Activated CD8-positive, alpha-beta memory T cell treated with anti-CD3 and anti-CD28 coated beads for 1 hour (primary cell): Measurements from ENCODE around the gene JAKMIP3.
"Not testable (repeated sequence)": the region's sequence is repeated elsewhere in the genome, so short reads cannot be mapped to it uniquely, and the experiment has no call there.

Source experiments
- DNase-seq, 2 donors: peaks; one replicate each; pipeline ENCODE4 v3.0.0-alpha.2; 2020; ENCODE audit warnings: low read depth in 1 of 2; ENCODE audit errors: extremely low read depth in 1 of 2

Gene JAKMIP3

DNA sequence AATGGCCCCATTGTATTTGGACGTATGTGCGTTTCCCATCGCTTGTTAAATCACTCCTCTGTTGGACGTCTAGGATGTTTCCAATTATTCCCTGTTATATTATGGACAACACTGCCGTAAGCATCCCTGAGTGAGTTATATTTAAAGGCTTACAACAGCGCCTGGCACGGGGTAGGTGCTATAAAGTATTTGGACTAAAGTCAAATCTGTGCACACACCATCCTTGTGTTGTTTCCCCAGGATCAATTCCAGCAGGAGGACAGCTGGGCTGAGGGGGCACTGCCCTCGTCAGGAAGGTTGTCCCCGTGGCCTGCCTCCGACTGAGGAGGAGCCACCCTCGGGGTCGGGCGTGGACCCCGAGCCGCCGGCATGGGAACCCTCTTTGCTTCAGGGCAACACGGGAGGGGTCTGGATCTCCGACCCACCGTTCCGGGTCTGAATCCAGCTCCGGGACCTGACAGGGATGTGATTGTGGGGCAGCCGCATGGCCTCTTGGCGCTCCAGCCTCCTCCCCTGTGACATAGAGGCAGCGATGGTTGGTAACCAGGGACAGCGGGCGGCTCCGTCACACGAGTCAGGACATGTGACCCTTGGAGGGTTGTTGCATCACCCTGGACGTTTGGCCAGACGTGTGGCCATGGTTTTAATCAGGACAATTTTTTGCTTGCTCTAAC, 1.5 kb upstream of the JAKMIP3 start:
- no peak for DNase-seq

DNA sequence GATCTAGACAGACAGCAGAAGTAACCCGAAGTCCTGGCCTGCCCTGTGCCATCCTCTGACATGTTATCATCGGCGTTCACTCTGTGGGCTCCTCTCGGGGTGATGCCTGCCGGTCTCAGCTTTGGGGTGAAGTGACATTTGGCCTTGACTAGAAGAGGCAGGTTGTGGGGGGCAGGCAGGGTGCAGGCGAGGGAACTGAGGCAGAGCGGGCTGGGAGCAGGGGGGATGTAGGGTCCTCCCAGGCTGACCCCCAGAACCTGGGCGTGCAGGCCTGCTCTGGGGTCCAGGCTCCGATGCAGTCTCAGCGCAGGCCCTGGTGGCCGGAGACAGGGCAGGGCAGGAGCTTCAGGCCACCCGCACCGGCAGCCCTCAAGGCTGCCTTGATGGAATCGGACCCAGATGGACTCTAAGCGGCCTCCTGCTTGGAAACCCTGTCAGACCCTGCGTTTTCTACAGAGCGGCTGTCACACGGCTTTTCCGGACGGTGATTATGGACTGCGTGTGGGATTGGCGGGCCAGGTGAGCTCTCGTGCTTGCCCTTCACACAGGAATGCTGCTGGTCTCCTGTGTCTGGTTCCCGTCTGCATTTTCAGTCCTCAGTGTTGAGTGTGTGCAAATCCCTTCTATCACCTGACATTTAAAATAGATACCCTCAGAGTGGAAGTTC, 842 bp upstream of the JAKMIP3 start:
- no peak for DNase-seq

DNA sequence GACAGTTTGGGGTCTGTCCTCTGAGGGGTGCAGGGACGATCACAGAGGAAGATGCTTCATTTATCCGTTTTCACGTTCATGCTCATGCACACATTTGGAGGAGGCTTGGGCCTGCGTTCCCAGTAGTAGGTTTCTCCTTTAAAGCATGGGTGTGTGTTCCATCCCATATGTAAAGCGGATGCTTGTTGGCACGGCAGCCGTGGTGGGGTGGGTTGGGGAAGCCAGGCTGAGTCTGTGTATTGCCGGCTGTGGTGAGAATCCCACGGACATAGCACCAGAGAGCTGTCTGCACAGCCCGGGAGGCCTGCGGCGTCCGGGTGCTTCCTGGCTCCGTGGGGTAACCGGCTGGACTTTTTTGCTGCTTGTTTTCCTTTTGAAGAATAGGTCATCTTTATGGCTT, 440 bp downstream of the JAKMIP3 start:
- DNase-seq = no peak

DNA sequence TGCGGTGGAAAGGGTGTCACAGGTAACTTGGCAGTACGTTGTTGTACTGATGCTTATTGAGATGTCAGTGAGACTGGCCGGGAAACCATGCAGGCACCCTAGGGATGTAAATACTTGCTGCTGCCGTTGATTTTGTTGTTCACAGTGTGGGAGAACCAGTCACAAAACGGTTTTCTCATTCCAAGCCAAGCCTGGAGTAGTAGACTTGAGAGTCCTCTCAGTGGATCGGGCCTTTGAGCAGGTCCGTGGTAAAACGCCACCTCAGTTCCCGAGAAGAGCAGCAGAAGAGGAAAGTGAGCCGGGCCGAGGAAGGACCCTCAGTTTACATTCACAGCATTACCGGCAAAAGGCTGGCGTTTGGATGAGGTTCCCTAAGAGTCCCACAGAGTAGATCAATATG, 1.1 kb downstream of the JAKMIP3 start:
- DNase-seq = no peak

DNA sequence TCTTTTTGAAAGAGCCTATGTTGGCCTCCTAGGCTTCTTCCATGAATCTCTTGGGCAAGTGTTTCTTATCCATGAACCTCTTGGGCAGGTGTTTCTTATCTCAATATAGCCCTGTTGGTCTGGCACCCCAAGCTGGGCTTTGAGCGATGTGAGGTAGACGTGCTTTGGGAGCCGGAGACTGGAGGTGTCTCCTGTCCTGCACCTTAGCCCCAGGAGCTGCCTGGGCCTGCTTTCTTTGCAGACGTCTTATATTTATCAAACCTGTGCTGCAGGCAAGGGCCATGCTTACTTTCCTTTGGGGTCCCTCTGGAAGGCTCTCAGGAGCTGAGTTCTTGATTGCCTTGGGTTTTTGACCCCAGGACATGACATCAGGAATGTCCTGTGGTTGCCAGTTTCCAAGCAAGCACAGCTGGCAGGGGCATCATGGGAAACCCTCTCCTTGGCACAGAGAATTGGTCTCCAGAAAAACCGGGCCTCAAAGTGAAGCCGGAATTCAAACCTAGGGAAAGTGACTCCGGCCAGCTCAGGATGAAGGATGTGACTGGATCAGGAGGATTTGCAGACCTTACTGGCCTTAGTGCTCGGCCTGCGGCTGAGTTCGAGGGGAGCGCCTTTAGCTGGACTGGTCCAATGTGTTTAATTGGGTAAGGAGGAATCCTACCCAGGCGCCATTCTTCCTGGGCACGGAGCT, 2.8 kb downstream of the JAKMIP3 start:
- DNase-seq = no peak

DNA sequence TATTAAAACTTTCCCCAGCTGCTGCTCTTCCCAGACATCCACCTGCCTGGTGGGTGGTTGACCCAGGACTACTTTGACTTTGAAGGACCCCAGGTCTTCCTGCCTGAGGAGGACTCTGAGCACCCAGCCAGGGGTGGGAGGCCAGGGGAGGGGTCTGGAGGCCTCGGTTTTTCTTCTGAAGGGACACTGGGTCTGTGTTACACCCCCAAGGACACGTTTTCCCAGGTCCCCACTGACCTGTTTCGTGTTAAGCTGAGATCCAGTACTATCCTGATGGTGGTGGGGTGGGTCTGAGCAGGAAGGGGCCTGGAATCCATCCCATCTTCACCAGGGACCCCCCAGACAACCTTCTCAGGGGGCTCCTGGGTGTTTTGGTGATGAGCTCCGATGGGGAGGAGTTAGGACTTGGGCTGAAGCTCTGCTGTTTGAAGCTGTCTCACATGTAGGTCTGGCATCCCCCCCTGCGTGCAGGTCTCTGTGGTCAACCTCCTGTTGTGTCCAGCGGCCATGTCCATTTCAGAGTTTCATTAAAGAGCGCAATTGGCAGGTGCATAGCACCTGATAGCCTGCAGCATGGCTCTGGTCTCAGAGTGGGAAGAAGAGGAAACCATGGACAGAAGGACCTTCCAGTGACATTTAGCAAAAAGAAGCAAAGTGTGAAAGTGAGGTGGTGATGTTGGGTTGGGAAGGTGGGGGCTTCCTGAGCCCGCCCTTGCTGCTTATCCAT, 3.5 kb downstream of the JAKMIP3 start:
- DNase-seq = no peak

DNA sequence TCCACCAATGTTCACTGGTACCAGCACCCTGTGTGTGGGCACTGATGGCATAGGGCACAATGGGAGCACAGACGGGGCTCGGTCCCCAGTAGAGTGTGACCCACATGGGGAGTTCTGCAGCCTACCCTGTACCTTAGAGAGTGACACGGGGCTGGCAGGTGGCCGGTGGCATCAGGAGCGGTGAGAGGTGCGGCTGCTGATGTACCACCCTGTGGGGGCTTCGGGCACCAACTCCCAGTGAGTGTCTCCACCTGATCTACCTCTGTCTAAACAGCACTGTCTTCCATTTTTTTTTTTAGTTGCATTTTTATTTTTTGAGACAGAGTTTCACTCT, 4.1 kb downstream of the JAKMIP3 start:
- no peak for DNase-seq

DNA sequence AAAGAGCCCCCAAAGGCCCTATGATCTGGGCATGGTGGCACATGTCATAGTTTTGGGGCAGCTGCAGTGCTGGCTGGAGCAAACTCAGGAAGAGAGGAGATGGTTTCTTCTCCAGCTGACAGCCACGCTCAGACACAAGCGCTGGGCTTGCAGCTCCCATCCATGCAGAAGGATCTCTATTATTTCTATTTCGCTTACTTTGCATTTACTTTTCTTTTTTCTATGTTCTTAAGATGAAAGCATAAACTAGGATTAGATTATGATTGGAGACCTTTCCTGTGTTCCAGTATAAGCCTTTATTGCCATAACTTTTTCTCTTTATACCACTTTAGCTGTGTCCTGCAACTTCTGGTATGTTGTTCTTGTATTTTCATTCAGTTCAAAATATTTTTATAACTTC, 5.0 kb downstream of the JAKMIP3 start:
- DNase-seq = no peak

DNA sequence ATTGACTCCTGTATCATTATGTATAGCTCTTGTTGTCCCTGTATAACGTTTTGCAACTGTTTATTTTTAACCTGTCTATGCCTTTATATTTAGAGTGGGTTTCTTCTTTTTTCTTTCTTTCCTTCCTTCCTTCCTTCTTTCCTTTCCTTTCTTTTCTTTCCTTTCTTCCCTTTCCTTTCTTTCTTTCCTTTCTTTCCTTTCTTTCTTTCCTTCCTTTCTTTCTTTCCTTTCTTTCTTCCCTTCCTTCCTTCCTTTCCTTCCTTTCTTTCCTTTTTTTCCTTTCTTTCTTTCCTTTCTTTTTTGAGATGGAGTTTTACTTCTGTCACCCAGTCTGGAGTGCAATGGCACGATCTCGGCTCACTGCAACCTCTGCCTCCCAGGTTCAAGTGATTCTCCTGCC, 5.9 kb downstream of the JAKMIP3 start:
- DNase-seq = no peak

DNA sequence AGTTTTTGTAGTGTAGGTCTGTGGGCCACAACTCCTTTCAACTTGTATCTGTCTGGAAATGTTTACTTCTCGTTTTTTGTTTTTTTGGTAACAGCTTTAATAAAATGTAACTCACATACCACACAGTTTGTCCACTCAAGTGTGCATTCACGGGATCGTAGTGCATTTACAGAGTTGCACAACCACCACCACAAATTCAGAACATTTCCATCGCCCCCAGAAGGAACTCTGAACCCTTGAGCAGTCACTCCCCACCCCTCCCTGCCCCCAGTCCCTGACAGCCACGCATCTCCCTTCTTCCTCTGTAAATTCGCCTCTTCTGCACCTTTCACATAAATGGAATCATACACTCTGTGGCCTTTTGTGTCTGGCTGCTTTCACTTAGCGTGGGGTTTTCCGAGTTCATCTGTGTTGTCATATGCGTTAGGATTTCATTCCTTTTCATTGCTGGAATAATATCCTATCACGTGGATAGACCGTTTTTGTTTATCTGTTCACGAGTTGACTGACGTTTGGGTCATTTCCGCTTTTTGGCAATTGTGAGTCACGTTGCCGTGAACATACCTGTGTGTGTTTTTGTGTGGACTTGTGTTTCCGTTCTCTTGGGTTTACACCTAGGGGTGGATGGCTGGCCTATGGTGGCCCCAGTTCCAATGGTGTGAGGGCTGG, 10.3 kb downstream of the JAKMIP3 start:
- DNase-seq = no peak

DNA sequence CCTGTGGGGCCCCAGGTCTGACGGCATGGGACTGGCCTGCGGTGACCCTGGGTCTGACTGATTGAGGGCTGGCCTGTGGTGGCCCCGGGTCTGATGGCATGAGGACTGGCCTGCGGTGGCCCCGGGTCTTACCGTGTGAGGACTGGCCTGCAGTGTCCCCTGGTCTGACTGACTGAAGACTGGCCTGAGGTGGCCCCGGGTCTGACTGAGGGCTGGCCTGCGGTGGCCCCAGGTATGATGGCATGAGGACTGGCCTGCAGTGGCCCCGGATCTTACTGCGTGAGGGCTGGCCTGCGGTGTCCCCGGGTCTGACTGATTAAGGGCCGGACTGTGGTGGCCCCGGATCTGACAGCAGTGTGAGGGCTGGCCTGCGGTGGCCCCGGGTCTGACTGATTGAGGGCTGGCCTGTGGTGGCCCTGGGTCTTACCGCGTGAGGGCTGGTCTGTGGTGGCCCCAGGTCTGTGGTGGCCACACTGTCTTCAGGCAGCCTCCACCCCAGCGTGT, 10.9 kb downstream of the JAKMIP3 start:
- DNase-seq = no peak

DNA sequence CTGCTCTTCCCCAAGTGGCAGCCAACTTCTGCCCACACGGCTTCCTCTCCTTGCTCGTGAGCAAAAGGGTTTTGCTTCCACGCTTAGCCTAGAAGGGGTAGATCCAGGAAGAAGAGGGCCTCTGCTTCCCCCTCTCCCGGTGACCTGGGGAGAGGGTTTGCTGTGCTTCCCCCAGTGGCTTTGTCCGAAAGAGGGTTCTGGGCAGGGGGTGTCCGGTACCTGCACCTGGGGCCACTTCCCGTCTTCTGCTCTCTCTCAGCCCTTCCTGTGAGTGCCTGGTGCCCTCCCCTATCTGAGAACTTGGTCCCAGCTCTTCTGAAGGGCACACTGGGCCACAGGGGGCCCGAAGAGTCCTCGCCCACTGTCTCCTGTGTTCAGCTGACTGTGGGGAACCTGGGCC, 11.3 kb downstream of the JAKMIP3 start:
- no peak for DNase-seq

DNA sequence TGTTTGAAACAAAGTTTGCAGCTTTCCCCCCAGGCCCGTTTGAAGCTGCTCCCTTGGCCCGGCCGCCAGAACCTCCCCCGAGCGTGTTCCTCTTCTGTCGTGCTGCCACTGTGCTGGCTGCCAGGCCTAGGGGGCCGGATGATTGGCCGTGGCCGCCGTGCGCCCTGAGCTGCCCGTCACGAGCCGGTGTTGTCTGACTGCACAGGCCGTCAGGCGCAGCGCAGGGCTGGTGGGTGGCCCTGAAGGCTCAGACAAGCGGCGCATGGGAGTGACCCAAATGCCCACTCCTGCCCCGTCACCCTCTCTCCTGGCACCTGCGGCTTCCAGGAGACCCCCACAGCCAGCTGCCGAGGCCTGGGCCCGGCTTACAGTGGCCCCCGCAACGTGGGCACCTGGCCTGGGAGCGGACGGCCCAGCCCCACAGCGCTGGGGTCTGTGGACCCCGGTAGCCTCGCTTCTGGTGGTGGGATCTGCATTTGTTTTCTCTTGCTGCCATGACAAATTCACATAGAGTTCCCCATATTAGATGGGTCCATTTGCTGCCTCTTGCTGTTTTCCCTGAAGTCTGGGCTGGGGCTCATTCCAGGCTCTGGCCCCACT, 13.1 kb downstream of the JAKMIP3 start:
- no peak for DNase-seq

DNA sequence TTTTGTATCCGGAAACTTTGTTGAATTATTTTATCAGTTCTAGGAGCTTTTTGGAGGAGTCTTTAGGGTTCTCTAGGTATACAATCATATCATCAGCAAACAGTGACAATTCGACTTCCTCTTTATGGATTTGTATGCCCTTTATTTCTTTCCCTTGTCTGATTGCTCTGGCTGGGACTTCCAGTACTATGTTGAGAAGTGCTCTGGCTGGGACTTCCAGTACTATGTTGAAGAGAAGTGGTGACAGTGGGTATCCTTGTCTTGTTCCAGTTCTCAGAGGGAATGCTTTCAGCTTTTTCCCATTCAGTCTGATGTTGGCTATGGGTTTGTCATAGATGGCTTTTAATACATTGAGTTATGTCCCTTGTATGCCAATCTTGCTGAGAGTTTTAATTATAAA, 18.6 kb downstream of the JAKMIP3 start:
- not testable (repeated sequence) for DNase-seq

DNA sequence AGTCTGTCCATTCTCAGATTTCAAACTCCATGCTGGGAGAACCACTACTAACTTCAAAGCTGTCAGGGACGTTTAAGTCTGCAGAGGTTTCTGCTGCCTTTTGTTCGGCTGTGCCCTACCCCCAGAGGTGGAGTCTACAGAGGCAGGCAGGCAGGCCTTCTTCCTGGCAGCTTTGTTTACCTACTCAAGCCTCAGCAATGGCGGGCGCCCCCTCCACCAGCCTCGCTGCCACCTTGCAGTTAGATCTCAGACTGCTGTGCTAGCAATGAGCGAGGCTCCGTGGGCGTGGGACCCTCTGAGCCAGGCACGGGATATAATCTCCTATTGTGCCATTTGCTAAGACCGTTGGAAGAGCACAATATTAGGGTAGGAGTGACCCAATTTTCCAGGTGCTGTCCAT, 27.5 kb downstream of the JAKMIP3 start:
- DNase-seq = not testable (repeated sequence)

DNA sequence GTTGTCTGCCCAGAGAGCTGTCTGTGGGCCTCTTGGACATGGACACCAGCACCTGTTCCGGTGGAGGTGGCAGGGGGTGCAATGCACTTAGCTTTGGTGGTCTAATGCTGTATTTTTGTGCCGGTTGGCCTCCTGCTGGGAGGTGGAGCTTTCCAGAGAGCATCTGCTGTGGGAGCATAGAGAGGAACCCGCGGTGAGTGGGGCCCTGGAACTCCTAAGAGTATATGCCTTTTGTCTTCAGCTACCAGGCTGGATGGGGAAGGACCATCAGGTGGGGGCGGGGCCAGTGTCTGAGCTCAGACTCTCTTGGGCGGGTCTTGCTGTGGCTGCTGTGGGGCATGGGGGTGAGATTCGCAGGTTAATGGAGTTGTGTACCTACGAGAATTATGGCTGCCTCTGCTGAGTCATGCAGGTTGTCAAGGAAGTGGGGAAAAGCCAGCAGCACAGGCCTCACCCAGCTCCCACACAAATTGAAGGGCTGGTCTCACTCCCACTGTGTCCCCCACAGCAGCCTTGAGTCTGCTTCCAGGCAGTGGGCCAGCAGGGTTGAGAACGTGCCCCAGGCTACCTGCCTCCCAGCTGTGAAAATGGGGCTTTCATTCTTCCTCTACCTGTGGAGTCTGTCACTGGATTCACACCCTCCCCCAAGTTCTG, 29.0 kb downstream of the JAKMIP3 start:
- no peak for DNase-seq

DNA sequence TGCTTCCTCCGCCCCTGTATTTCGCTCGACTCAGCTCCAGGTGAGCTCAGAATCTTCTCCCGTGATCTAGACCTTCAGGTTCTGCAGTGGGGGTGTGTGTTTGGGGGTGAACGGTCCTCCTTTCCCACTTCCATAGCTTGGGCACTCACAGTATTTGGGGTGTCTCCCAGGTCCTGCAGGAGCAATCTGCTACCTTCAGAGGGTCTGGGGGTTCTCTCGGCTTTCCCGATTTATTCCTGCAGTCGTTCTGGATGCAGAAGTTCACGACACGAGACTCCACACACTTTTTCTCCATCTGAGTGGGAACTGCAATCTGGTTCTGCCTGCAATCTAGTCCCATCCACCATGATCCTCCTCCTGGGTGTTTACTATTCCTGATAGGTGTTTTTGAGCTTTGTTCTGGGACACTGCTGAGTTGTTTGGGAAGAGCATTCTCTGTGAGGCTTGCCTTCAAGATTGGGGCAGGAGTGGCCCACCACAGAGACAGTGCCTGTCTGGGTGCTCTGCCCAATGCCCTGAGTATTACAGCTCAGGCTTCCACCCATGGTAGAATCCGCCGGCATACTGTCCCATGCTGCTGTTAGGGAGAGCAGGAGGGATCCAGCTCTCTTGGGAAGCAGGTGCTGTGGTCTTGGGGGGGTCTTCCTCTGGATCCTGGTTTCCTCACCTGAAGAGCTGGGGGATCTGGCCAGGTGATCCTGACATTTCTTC, 29.8 kb downstream of the JAKMIP3 start:
- no peak for DNase-seq

DNA sequence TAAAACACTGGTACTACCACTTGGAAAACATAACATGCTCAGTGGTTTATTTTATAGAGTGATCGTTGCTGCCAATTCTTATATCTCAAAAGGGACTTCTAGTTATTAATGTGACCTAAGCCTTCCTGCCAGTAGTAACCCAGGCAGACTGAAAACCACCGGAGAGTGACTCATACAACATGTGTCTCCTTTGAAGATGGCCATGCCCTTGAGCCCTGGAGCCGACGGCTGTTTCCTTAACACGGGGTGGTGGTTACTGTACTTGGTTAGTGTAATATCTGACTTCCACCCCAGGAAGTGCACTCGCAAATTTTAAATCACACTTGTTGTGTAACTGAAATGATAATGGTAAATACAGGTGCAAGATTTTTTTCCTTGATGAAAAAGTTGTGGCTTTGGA, 30.5 kb downstream of the JAKMIP3 start:
- DNase-seq = no peak

DNA sequence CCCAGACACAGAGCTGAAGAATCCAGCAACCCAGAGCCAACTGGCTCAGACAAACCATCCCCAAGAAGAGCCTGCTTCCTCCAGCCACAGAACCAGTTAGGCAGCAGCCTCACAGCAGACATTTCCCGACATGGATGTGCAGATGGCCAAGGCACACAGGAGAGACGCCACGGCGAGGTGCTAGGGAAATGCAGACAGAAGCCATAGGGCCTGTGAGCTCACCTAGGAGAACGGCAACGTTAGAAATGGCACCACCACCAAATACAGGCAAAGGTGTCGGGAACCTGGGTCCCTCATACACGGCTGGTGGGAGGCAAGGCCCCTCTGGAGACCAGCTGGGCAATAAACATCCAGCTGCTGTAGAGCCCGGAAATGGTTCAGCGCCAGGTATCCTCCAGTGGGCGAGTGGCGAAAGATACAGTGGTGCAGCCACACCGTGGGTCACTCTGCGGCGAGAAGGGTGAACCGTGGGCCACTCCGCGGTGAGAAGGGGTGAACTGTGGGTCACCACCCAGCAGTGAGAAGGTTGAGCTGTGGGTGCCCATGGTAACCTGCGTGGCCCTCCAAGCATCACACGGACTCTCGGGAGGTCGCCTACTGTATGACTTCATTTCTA, 31.2 kb downstream of the JAKMIP3 start:
- DNase-seq = no peak
